Neural crest cell (in vitro differentiated cells): ENCODE data around the gene IFT57. TPM values are rescaled to one million over a fixed set of nuclear protein-coding genes. Genes with fewer than 3 reads are reported as not detected.

Source experiments
- DNase-seq: peaks from one replicate; pipeline ENCODE4 v3.0.0; 2021; ENCODE audit warnings: low read depth, mixed read lengths, low spot score
- H3K27ac Mint-ChIP-seq: one replicate; pipeline ENCODE4 v1.8.0; 2021; ENCODE audit warnings: mild to moderate bottlenecking, mixed read lengths; ENCODE audit not compliant: unreplicated experiment
- H3K27me3 Mint-ChIP-seq: 2 replicates; pipeline ENCODE4 v1.8.0; 2021; ENCODE audit warnings: low read depth, mild to moderate bottlenecking, mixed read lengths
- H3K36me3 Mint-ChIP-seq: 2 replicates; pipeline ENCODE4 v1.8.0; 2021; ENCODE audit warnings: low read depth, mild to moderate bottlenecking, mixed read lengths
- H3K4me1 Mint-ChIP-seq: 2 replicates; pipeline ENCODE4 v1.8.0; 2021; ENCODE audit warnings: mixed read lengths
- H3K4me3 Mint-ChIP-seq: one replicate; pipeline ENCODE4 v1.8.0; 2021; ENCODE audit warnings: mild to moderate bottlenecking, mixed read lengths
- H3K9me3 Mint-ChIP-seq: 2 replicates; pipeline ENCODE4 v1.8.0; 2021; ENCODE audit warnings: mixed read lengths
- total RNA-seq: library from RNA; stranded (reverse); gene quantifications from 2 replicates; pipeline ENCODE4 v1.2.1, GENCODE V29; 2021
- TF ChIP-seq, protein P1 (sequence below): fragments of 200-600 bp; sonication (generic); conservative IDR thresholded peaks from 2 replicates; pipeline ENCODE4 v1.5.0; 2021; ENCODE audit warnings: antibody characterized with exemption, mild to moderate bottlenecking

The IFT57 gene
- total RNA-seq, 1 donor from 2014 or later: 47.6 TPM

DNA sequence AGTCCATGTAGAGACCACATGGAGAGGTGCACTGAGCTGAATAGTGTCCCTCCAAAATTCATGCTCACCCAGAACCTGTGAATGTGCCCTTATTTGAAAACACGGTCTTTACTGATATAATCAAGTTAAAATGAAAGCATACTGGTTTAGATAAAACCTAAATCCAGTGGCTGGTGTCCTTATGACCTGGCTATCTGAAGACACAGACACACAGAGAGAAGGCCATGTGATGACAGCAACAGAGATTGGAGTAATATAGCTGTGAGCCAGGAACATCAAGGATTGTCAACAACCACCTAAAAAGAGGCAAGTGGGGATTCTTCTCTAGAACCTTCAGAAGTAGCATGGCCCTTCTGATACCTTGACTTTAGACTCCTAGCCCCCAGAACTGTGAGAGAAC, 76.6 kb downstream of the IFT57 start:
- DNase-seq: no peak
- no peaks in the 10 kb centered on the region for H3K4me1 Mint-ChIP-seq
- no peak overlapping the region for H3K27ac Mint-ChIP-seq
- no peak overlapping the region for H3K4me3 Mint-ChIP-seq
- no peaks in the 10 kb centered on the region for H3K36me3 Mint-ChIP-seq
- H3K27me3 Mint-ChIP-seq: no peaks in the 10 kb centered on the region
- TF ChIP-seq, protein P1, sequence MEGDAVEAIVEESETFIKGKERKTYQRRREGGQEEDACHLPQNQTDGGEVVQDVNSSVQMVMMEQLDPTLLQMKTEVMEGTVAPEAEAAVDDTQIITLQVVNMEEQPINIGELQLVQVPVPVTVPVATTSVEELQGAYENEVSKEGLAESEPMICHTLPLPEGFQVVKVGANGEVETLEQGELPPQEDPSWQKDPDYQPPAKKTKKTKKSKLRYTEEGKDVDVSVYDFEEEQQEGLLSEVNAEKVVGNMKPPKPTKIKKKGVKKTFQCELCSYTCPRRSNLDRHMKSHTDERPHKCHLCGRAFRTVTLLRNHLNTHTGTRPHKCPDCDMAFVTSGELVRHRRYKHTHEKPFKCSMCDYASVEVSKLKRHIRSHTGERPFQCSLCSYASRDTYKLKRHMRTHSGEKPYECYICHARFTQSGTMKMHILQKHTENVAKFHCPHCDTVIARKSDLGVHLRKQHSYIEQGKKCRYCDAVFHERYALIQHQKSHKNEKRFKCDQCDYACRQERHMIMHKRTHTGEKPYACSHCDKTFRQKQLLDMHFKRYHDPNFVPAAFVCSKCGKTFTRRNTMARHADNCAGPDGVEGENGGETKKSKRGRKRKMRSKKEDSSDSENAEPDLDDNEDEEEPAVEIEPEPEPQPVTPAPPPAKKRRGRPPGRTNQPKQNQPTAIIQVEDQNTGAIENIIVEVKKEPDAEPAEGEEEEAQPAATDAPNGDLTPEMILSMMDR: no peak
- H3K9me3 Mint-ChIP-seq: no peaks in the 10 kb centered on the region

DNA sequence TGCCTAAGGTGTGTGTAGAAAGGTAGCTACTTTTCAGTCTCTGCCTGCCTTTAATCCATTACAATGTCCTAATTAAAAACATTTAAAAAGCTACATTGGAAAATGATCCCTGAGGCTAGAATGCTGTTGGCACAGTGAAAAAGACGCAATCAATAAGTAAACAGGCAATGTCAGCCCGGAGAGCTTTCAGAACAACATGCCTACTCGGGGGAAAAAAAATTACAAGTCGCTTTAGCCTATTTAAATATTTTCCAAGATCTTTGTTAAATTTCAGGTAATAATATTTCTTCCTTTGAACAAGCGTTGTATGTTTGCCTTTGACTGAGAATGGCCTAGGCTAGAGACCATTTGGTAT, 84.8 kb downstream of the IFT57 start:
- TF ChIP-seq, protein P1: no peak
- H3K9me3 Mint-ChIP-seq: no peaks in the 10 kb centered on the region
- no peaks in the 10 kb centered on the region for H3K36me3 Mint-ChIP-seq
- DNase-seq: no peak
- no peak overlapping the region for H3K27ac Mint-ChIP-seq
- H3K4me3 Mint-ChIP-seq: no peak overlapping the region
- no peaks in the 10 kb centered on the region for H3K27me3 Mint-ChIP-seq
- H3K4me1 Mint-ChIP-seq: no peaks in the 10 kb centered on the region

DNA sequence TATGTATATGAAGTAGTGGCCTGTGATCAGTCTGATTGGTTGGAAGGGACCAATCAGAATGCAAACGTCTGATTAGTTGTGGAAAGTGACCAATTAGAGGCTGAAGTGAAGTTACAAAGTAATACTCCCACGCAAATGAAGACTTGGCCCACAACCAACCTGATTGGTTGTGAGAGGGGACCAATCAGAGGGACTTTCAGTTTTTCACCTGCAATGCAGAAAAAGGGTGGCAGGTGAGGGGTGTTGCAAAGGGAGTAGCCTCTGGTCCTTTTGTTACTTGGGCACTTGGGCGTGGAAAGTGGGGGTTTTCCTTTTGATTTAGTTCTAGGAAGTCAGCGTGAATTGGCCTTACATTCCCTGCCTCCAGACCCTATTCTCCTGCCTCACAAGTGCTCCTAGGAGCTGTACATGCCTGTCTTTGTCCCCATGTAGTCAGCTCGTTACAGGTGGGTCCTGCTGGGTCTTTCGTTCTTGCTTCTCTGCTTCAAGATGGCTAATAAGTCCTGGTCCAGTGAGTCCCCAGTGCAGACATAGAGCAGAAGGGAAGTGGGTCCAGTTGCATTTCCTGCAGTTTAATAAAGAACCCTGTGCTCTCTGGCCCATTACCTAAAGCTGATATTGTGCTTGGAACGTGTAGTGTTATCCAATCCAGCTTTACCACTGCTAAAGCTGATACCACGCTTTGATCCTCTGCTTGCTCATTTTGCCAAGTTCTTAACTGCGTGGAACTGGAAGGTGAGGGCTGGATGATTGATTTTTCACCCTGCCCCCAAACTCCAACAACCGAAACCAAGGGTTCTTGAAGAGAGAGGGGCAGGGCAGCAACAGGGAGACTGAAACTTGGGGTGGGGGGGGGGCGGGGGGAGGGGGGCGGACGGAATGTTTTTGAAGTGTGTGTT, 85.4 kb downstream of the IFT57 start:
- no peaks in the 10 kb centered on the region for H3K36me3 Mint-ChIP-seq
- H3K4me1 Mint-ChIP-seq: peaks cover 3% of the 10 kb centered on the region
- TF ChIP-seq, protein P1: no peak
- H3K4me3 Mint-ChIP-seq: no peak overlapping the region
- H3K9me3 Mint-ChIP-seq: no peaks in the 10 kb centered on the region
- no peaks in the 10 kb centered on the region for H3K27me3 Mint-ChIP-seq
- DNase-seq: no peak
- no peak overlapping the region for H3K27ac Mint-ChIP-seq

DNA sequence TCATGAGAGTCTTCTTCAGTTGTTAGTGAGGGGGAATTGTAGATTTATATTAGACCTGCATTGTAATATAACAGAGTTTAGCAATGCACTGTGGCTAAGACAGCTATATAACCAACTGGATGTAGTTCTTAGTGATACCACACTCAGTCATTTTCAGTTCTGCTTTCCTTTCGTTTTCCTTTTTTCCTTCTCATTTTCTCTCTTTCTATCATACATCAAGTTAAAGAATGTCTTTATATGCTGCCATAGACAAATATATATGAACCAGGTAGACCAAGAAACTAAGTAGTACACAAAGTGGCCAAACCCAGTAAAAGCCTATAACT, 87.7 kb downstream of the IFT57 start:
- H3K27ac Mint-ChIP-seq: no peak overlapping the region
- H3K9me3 Mint-ChIP-seq: no peaks in the 10 kb centered on the region
- no peaks in the 10 kb centered on the region for H3K27me3 Mint-ChIP-seq
- H3K4me3 Mint-ChIP-seq: no peak overlapping the region
- DNase-seq: no peak
- TF ChIP-seq, protein P1: no peak
- peaks cover 8% of the 10 kb centered on the region for H3K4me1 Mint-ChIP-seq
- no peaks in the 10 kb centered on the region for H3K36me3 Mint-ChIP-seq

DNA sequence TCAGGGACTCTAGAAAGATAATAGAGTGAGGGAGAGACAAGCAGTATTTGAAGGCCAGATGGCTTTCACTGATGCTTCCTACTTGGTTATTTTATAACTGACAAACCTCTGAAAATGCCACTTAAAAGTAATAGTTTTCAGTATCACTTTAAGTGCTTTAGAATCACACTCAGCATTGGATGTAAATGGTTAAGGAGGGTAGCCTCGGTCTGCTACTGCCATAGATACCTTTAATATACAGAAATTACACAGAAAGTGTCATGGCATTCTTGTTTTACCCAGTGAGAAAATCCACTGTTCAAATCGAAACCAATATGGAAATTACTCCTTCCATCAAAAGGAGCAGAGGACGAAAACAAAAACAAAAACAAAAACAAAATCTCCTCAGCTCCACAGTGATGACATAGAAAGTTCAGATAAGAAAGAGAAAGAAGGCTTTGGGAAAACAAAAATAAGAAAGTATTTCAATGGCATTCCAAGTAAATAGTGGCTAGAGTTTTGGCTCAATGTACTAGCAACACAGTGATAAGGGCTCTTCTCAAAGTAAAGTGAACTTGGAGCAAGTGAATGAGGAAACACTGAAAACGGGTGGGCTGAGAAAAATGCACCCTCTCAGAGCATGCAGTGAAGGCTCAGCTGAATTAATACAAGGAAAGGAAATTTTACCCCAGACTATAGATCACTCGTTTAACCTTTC, 88.2 kb downstream of the IFT57 start:
- DNase-seq: no peak
- peaks cover 8% of the 10 kb centered on the region for H3K4me1 Mint-ChIP-seq
- TF ChIP-seq, protein P1: no peak
- H3K9me3 Mint-ChIP-seq: no peaks in the 10 kb centered on the region
- no peak overlapping the region for H3K27ac Mint-ChIP-seq
- no peaks in the 10 kb centered on the region for H3K27me3 Mint-ChIP-seq
- no peaks in the 10 kb centered on the region for H3K36me3 Mint-ChIP-seq
- no peak overlapping the region for H3K4me3 Mint-ChIP-seq
